ENCODE results near the gene UNC5C. TPM values are rescaled to one million over a fixed set of nuclear protein-coding genes. Genes with fewer than 3 reads are reported as not detected.

Gene UNC5C
- total RNA-seq, 4 donors from 2014 or later, result 1.7 to 2.4 (median 2.0) TPM

DNA sequence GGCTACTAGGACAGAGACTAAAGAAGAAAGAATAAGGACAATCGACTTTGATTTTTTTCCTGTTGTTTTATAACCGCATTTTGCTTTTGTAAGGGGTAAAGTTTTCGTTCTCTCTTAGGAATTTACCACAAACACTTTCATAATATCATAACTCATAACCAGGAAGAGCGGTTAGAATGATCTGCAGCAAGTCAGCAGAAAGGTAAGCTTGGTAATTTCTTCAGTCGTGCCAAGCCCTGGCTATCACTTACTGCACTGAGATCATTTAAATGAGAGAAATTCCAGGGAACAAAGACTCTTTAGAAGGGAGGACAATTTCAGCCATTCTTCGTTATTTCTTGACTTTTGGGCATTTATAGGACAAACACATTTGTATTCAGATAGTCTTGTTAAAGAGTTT is 258.1 kb downstream of the UNC5C start:
- no peaks in the 10 kb centered on the region for H3K27me3 ChIP-seq
- WGBS, result 69% methylated on average over 6 of the region's 6 CpGs
- no peak overlapping the region for H3K4me3 ChIP-seq
- H3K4me1 ChIP-seq, result no peaks in the 10 kb centered on the region
- no peaks in the 10 kb centered on the region for H3K36me3 ChIP-seq
- no peak for DNase-seq (ENCODE audit: extremely low spot score)
- H3K9me3 ChIP-seq, result no peaks in the 10 kb centered on the region
- H3K27ac ChIP-seq (replicated peaks in 1 of 4), result no peak overlapping the region
- TF ChIP-seq, protein P1, sequence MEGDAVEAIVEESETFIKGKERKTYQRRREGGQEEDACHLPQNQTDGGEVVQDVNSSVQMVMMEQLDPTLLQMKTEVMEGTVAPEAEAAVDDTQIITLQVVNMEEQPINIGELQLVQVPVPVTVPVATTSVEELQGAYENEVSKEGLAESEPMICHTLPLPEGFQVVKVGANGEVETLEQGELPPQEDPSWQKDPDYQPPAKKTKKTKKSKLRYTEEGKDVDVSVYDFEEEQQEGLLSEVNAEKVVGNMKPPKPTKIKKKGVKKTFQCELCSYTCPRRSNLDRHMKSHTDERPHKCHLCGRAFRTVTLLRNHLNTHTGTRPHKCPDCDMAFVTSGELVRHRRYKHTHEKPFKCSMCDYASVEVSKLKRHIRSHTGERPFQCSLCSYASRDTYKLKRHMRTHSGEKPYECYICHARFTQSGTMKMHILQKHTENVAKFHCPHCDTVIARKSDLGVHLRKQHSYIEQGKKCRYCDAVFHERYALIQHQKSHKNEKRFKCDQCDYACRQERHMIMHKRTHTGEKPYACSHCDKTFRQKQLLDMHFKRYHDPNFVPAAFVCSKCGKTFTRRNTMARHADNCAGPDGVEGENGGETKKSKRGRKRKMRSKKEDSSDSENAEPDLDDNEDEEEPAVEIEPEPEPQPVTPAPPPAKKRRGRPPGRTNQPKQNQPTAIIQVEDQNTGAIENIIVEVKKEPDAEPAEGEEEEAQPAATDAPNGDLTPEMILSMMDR (IDR thresholded peaks at IDR 0.05), result no peak
- TF ChIP-seq EP300 (IDR thresholded peaks at IDR 0.05) (no peak), POLR2A (IDR thresholded peaks at IDR 0.05; ENCODE audit: low read depth) (no peak), POLR2AphosphoS5 (IDR thresholded peaks at IDR 0.05) (no peak)
- intact Hi-C loops (cut with DNase I), result no loop called here

DNA sequence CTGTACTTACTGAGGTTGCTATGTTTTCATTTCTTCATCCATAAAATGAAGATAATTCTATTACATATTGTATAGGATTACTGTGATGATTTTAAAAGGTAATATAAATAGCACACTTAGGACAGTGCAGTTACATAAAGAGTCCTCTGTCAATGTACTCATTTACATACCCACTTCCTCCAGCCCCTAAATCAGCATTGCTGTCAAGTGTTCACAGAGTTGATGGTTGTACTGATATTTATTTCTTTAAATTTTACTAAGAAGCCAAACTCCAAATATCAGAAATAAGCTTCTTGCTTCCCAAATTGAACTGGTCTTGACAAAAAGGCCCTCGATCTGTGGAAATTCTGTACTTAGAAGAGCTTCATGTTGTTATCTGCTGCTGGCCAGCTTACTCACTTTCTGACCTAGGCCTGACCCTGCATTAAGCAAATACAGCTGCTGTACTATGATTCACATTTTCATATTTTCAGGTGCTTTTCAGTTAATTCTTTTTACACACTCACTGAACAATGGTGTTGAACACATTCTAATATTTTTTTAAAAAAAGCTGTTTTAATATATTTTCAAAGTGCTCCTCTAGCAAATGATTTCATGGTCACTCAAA is 259.6 kb downstream of the UNC5C start:
- intact Hi-C loops (cut with DNase I), result no loop called here
- DNase-seq (ENCODE audit: extremely low spot score), result no peak
- H3K4me1 ChIP-seq, result no peaks in the 10 kb centered on the region
- H3K9me3 ChIP-seq, result no peaks in the 10 kb centered on the region
- H3K27me3 ChIP-seq, result no peaks in the 10 kb centered on the region
- no peak overlapping the region for H3K4me3 ChIP-seq
- TF ChIP-seq EP300 (IDR thresholded peaks at IDR 0.05), result no peak
- no peak for TF ChIP-seq POLR2AphosphoS5 (IDR thresholded peaks at IDR 0.05)
- TF ChIP-seq, protein P1 (IDR thresholded peaks at IDR 0.05), result no peak
- no peak for TF ChIP-seq POLR2A (IDR thresholded peaks at IDR 0.05; ENCODE audit: low read depth)
- H3K36me3 ChIP-seq, result no peaks in the 10 kb centered on the region
- WGBS, result 47% methylated on average over 1 of the region's 1 CpG
- H3K27ac ChIP-seq (replicated peaks in 1 of 4), result no peak overlapping the region

DNA sequence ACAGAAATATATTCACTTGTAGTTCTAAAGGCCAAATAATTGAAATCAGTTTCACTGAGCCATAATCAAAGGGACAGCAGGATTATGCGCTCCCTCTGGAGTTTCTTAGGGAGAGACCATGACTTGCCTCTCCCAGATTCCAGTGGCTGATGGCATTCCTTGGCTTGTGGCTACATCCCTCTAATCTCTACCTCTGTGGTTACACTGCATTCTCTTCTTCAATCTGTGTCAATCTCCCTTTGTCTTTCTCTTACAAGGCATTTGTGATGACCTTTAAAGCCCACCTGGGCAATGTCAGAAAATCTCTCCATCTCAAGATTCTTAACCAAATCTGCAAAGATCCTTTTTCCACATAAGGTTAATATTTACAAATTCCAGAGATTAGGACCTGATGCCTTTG is 260.2 kb downstream of the UNC5C start:
- intact Hi-C loops (cut with DNase I), result no loop called here
- Histone ChIP-seq H3K36me3 (no peaks in the 10 kb centered on the region), H3K27ac (replicated peaks in 1 of 4) (no peak overlapping the region), H3K4me3 (no peak overlapping the region), H3K4me1 (no peaks in the 10 kb centered on the region), H3K9me3 (no peaks in the 10 kb centered on the region), H3K27me3 (no peaks in the 10 kb centered on the region)
- TF ChIP-seq EP300 (IDR thresholded peaks at IDR 0.05), result no peak
- no peak for TF ChIP-seq POLR2AphosphoS5 (IDR thresholded peaks at IDR 0.05)
- TF ChIP-seq, protein P1 (IDR thresholded peaks at IDR 0.05), result no peak
- TF ChIP-seq POLR2A (IDR thresholded peaks at IDR 0.05; ENCODE audit: low read depth), result no peak
- WGBS, result 100% methylated on average over 1 of the region's 1 CpG
- DNase-seq (ENCODE audit: extremely low spot score), result no peak

DNA sequence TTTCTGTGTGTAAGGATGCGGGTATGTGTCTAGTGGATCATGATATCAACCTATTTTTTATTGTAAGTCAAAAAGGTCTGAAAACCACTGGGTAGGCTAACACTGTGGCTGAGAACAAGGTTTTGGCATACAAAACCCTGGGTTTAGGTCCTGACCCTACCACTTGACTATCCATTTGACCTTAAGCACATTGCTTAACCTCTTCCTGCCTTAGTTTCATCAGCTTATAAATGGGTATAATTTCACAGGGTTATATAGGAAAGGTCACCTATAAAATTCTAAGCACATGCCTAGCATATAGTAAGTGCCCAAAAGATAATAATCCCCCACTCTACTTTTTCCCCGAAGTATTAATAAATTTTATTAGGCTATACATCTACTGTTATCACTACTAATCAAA is 263.0 kb downstream of the UNC5C start:
- no peak overlapping the region for H3K4me3 ChIP-seq
- no peaks in the 10 kb centered on the region for H3K9me3 ChIP-seq
- H3K36me3 ChIP-seq, result no peaks in the 10 kb centered on the region
- H3K27ac ChIP-seq (replicated peaks in 1 of 4), result no peak overlapping the region
- WGBS, result 91% methylated on average over 2 of the region's 2 CpGs
- no peaks in the 10 kb centered on the region for H3K4me1 ChIP-seq
- no peaks in the 10 kb centered on the region for H3K27me3 ChIP-seq
- intact Hi-C loops (cut with DNase I), result no loop called here
- no peak for TF ChIP-seq POLR2AphosphoS5 (IDR thresholded peaks at IDR 0.05)
- TF ChIP-seq, protein P1 (IDR thresholded peaks at IDR 0.05), result no peak
- TF ChIP-seq EP300 (IDR thresholded peaks at IDR 0.05), result no peak
- TF ChIP-seq POLR2A (IDR thresholded peaks at IDR 0.05; ENCODE audit: low read depth), result no peak
- DNase-seq (ENCODE audit: extremely low spot score), result no peak

DNA sequence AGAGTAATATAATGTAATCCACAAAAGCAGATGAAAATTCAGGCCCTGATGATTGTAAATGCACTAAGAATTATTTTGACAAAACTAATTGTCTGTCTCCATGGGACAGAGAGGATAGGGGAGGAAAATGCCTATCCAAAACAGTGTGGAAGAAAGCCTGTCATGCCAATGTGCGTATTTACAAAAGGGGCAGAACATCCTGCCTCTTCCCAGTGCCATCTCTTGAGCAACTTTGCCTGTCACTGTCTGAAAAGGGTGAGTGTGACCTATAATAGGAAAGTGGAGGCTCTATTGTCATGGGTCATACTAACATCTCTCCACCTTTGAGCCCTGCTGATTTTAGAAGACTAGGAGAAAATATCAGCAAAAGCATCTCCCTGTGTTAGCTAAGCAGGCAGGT is 264.1 kb downstream of the UNC5C start:
- no peaks in the 10 kb centered on the region for H3K4me1 ChIP-seq
- intact Hi-C loops (cut with DNase I), result no loop called here
- WGBS, result 100% methylated on average over 1 of the region's 1 CpG
- H3K9me3 ChIP-seq, result no peaks in the 10 kb centered on the region
- TF ChIP-seq POLR2AphosphoS5 (IDR thresholded peaks at IDR 0.05) (no peak), EP300 (IDR thresholded peaks at IDR 0.05) (no peak), POLR2A (IDR thresholded peaks at IDR 0.05; ENCODE audit: low read depth) (no peak)
- TF ChIP-seq, protein P1 (IDR thresholded peaks at IDR 0.05), result no peak
- H3K36me3 ChIP-seq, result no peaks in the 10 kb centered on the region
- H3K4me3 ChIP-seq, result no peak overlapping the region
- H3K27me3 ChIP-seq, result no peaks in the 10 kb centered on the region
- DNase-seq (ENCODE audit: extremely low spot score), result no peak
- no peak overlapping the region for H3K27ac ChIP-seq (replicated peaks in 1 of 4)
